ENCODE results near the gene AHCYL2. TPM values are rescaled to one million over a fixed set of nuclear protein-coding genes. Genes with fewer than 3 reads are reported as not detected.

Gene AHCYL2
- total RNA-seq, 4 donors from 2014 or later, result 93.7 to 635 (median 551) TPM

- Histone ChIP-seq H3K4me3 (no peak overlapping the region), H3K4me1 (peaks cover 11 to 37% (median 17%) of the 10 kb centered on the region in 4 donors), H3K27me3 (no peaks in the 10 kb centered on the region), H3K36me3 (no peaks in the 10 kb centered on the region), H3K27ac (no peak overlapping the region), H3K9me3 (no peaks in the 10 kb centered on the region)
- WGBS, 2 donors (ENCODE audit: low coverage in 1 of 2), result 68 to 82% methylated on average over 3 to 4 of the region's 4 CpGs
- in situ Hi-C loops (cut with MboI; ENCODE audit: low pct_ligation_motif_present in 1 of 4, low pct_unique_long_range_greater_than_20kb in 1 of 4, low sequenced_read_pairs in 3 of 4) (loop anchor here in 1 of 4 donors (10.0 kb wide), 1 partner anchor 47 kb away; no protein-coding TSS in a partner anchor), intact Hi-C loops (cut with DNase I; ENCODE audit: low total_unique reads) (no loop called here)
- no peak for DNase-seq
- TF ChIP-seq EP300 (IDR thresholded peaks at IDR 0.05; ENCODE audit: low read depth), result no peak
- no peak for TF ChIP-seq POLR2A (IDR thresholded peaks at IDR 0.05)
- no peak for TF ChIP-seq CTCF (IDR thresholded peaks at IDR 0.05)
- no peak for TF ChIP-seq POLR2AphosphoS5 (IDR thresholded peaks at IDR 0.05)
Observed at GRCh38 chr7:129227646-129228578, 3.1 kb downstream of the AHCYL2 start.

GRCh38 chr7:129228633-129229032 lies 3.8 kb downstream of the AHCYL2 start:
- 67 to 76% methylated on average over 1 to 2 of the region's 2 CpGs for WGBS, 2 donors (ENCODE audit: low coverage in 1 of 2)
- no peak for DNase-seq
- intact Hi-C loops (cut with DNase I; ENCODE audit: low total_unique reads), result no loop called here
- in situ Hi-C loops (cut with MboI; ENCODE audit: low pct_ligation_motif_present in 1 of 4, low pct_unique_long_range_greater_than_20kb in 1 of 4, low sequenced_read_pairs in 3 of 4), result loop anchor here in 1 of 4 donors (10.0 kb wide), 1 partner anchor 46 kb away; no protein-coding TSS in a partner anchor
- Histone ChIP-seq H3K4me3 (no peak overlapping the region), H3K4me1 (peaks cover 11 to 37% (median 17%) of the 10 kb centered on the region in 4 donors), H3K36me3 (no peaks in the 10 kb centered on the region), H3K27me3 (no peaks in the 10 kb centered on the region), H3K9me3 (no peaks in the 10 kb centered on the region), H3K27ac (no peak overlapping the region)
- TF ChIP-seq CTCF (IDR thresholded peaks at IDR 0.05) (no peak), POLR2AphosphoS5 (IDR thresholded peaks at IDR 0.05) (no peak), POLR2A (IDR thresholded peaks at IDR 0.05) (no peak), EP300 (IDR thresholded peaks at IDR 0.05; ENCODE audit: low read depth) (no peak)

- in situ Hi-C loops (cut with MboI; ENCODE audit: low pct_ligation_motif_present in 1 of 4, low pct_unique_long_range_greater_than_20kb in 1 of 4, low sequenced_read_pairs in 3 of 4), result no loop called here
- WGBS, 2 donors (ENCODE audit: low coverage in 1 of 2), result 89 to 96% methylated on average over 5 of the region's 5 CpGs
- Histone ChIP-seq H3K4me3 (no peak overlapping the region), H3K27ac (no peak overlapping the region), H3K27me3 (no peaks in the 10 kb centered on the region), H3K9me3 (no peaks in the 10 kb centered on the region), H3K4me1 (peaks cover 0 to 20% (median 5%) of the 10 kb centered on the region in 4 donors), H3K36me3 (no peaks in the 10 kb centered on the region)
- intact Hi-C loops (cut with DNase I; ENCODE audit: low total_unique reads), result no loop called here
- no peak for DNase-seq
- TF ChIP-seq POLR2A (IDR thresholded peaks at IDR 0.05) (no peak), CTCF (IDR thresholded peaks at IDR 0.05) (no peak), EP300 (IDR thresholded peaks at IDR 0.05; ENCODE audit: low read depth) (no peak), POLR2AphosphoS5 (IDR thresholded peaks at IDR 0.05) (no peak)
Observed at GRCh38 chr7:129231666-129232065, 6.8 kb downstream of the AHCYL2 start.

GRCh38 chr7:129238546-129238945 lies 13.7 kb downstream of the AHCYL2 start:
- Histone ChIP-seq H3K9me3 (no peaks in the 10 kb centered on the region), H3K27me3 (no peaks in the 10 kb centered on the region), H3K36me3 (no peaks in the 10 kb centered on the region), H3K4me1 (peaks cover 0 to 5% (median 0%) of the 10 kb centered on the region in 4 donors), H3K4me3 (no peak overlapping the region), H3K27ac (no peak overlapping the region)
- TF ChIP-seq POLR2AphosphoS5 (IDR thresholded peaks at IDR 0.05), result no peak
- no peak for TF ChIP-seq EP300 (IDR thresholded peaks at IDR 0.05; ENCODE audit: low read depth)
- TF ChIP-seq CTCF (IDR thresholded peaks at IDR 0.05), result no peak
- TF ChIP-seq POLR2A (IDR thresholded peaks at IDR 0.05), result no peak
- WGBS, 2 donors (ENCODE audit: low coverage in 1 of 2), result 70 to 80% methylated on average over 4 to 8 of the region's 8 CpGs
- peak; percentile 22 for DNase-seq
- intact Hi-C loops (cut with DNase I; ENCODE audit: low total_unique reads) (no loop called here), in situ Hi-C loops (cut with MboI; ENCODE audit: low pct_ligation_motif_present in 1 of 4, low pct_unique_long_range_greater_than_20kb in 1 of 4, low sequenced_read_pairs in 3 of 4) (no loop called here)
